HEK293T (cell line): ENCODE data around the gene NFIA.
A peak's percentile ranks its signal among the peaks of the same experiment; 100 is the strongest.

Experiments used
- CTCF ChIA-PET: fragments of 350-600 bp; formaldehyde crosslinking; extraction: SDS; loops from one replicate; lab custom pipeline; 2021; ENCODE audit warnings: antibody characterized with exemption, inconsistent platforms; lab: Yijun Ruan, JAX
- POLR2A ChIA-PET: fragments of 350-600 bp; formaldehyde crosslinking; extraction: SDS; loops from one replicate; lab custom pipeline; 2020; ENCODE audit warnings: antibody characterized with exemption, inconsistent platforms; lab: Yijun Ruan, JAX
- DNase-seq: peaks from one replicate; pipeline ENCODE4 v3.0.0; 2012; ENCODE audit warnings: mixed read lengths; ENCODE audit errors: extremely low spot score
- ARNT ChIP-seq: fragments of 450-650 bp; IDR thresholded peaks from 2 replicates; pipeline ENCODE4 v1.6.1; 2017; ENCODE audit warnings: mild to moderate bottlenecking
- BHLHE40 ChIP-seq: fragments of 450-650 bp; IDR thresholded peaks from 2 replicates; pipeline ENCODE4 v1.6.1; 2016; ENCODE audit warnings: mild to moderate bottlenecking, moderate library complexity, borderline replicate concordance
- CTBP1 ChIP-seq: fragments of 450-650 bp; IDR thresholded peaks from 2 replicates; pipeline ENCODE4 v1.6.1; 2016; ENCODE audit warnings: borderline replicate concordance
- ELF4 ChIP-seq: fragments of 450-650 bp; IDR thresholded peaks from 2 replicates; pipeline ENCODE4 v1.6.1; 2017; ENCODE audit warnings: antibody characterized with exemption
- FOXA1 ChIP-seq: fragments of 450-650 bp; IDR thresholded peaks from 2 replicates; pipeline ENCODE4 v1.6.1; 2016; ENCODE audit warnings: mild to moderate bottlenecking
- FOXK2 ChIP-seq: fragments of 450-650 bp; IDR thresholded peaks from 2 replicates; pipeline ENCODE4 v1.6.1; 2016; ENCODE audit warnings: mild to moderate bottlenecking
- FOXM1 ChIP-seq: fragments of 450-650 bp; IDR thresholded peaks from 2 replicates; pipeline ENCODE4 v1.6.1; 2017; ENCODE audit warnings: mild to moderate bottlenecking, borderline replicate concordance
- HDGF ChIP-seq: fragments of 450-650 bp; IDR thresholded peaks from 2 replicates; pipeline ENCODE4 v1.6.1; 2017; ENCODE audit warnings: antibody characterized with exemption, borderline replicate concordance
- L3MBTL2 ChIP-seq: fragments of 450-650 bp; conservative IDR thresholded peaks from 2 replicates; pipeline ENCODE4 v1.6.1; 2016; ENCODE audit warnings: mild to moderate bottlenecking
- LEF1 ChIP-seq: fragments of 450-650 bp; IDR thresholded peaks from 2 replicates; pipeline ENCODE4 v1.6.1; 2017; ENCODE audit warnings: mild to moderate bottlenecking, borderline replicate concordance
- NFRKB ChIP-seq: fragments of 450-650 bp; IDR thresholded peaks from 2 replicates; pipeline ENCODE4 v1.6.1; 2016; ENCODE audit warnings: mild to moderate bottlenecking, moderate library complexity
- SP1 ChIP-seq: fragments of 450-650 bp; IDR thresholded peaks from 2 replicates; pipeline ENCODE4 v1.6.1; 2017
- SUZ12 ChIP-seq: fragments of 450-650 bp; IDR thresholded peaks from 2 replicates; pipeline ENCODE4 v1.6.1; 2016; ENCODE audit warnings: mild to moderate bottlenecking
- TARDBP ChIP-seq: fragments of 450-650 bp; IDR thresholded peaks from 2 replicates; pipeline ENCODE4 v1.6.1; 2016
- ZNF384 ChIP-seq: fragments of 450-650 bp; IDR thresholded peaks from 2 replicates; pipeline ENCODE4 v1.6.1; 2016
- TF ChIP-seq, protein P1 (sequence below): fragments of 450-650 bp; IDR thresholded peaks from 2 replicates; pipeline ENCODE4 v1.6.1; 2016

The NFIA gene

GRCh38 chr1:61270761-61271411 lies 188.5 kb downstream of the NFIA start:
- ChIA-PET CTCF (interaction anchor here (1.2 to 2.1 kb wide), 3 partner anchors 17 to 221 kb away, joined by 5 to 9 read pairs (median 8); no protein-coding TSS in a partner anchor), POLR2A (interaction anchor here (0.7 kb wide), 1 partner anchor 14 kb away, joined by 3 read pairs; no protein-coding TSS in a partner anchor)
- no peak for TF ChIP-seq CTBP1
- TF ChIP-seq, protein P1, sequence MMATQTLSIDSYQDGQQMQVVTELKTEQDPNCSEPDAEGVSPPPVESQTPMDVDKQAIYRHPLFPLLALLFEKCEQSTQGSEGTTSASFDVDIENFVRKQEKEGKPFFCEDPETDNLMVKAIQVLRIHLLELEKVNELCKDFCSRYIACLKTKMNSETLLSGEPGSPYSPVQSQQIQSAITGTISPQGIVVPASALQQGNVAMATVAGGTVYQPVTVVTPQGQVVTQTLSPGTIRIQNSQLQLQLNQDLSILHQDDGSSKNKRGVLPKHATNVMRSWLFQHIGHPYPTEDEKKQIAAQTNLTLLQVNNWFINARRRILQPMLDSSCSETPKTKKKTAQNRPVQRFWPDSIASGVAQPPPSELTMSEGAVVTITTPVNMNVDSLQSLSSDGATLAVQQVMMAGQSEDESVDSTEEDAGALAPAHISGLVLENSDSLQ: 0 out of 2 replicates have a peak, but pooled peaks have one; percentile 15
- DNase-seq: peak; percentile 34

DNA sequence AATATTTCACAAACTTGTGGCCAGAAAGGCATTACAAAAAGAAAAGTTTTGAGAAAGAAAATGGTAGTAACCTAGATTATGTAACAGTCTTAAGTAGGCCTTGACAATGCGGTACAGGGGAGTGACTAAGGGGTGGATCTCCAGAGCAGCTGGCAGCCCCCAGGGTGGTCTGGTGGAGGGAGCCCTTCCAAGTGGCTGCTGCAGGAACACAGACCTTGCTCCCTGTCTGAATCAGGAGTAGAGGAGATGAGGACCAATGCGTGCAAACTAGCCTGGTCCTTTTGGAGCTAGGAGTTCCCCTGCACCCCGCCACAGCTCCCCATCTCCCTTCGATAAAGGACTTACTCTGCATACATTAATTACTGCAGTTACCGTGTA lies 189.0 kb downstream of the NFIA start:
- DNase-seq: no peak
- no peak for TF ChIP-seq ZNF384
- TF ChIP-seq NFRKB: no peak
- no peak for TF ChIP-seq FOXM1
- TF ChIP-seq ARNT: no peak
- TF ChIP-seq, protein P1: no peak
- TF ChIP-seq SP1: no peak
- TF ChIP-seq HDGF: no peak
- no peak for TF ChIP-seq ELF4
- no peak for TF ChIP-seq LEF1
- no peak for TF ChIP-seq L3MBTL2
- no peak for TF ChIP-seq SUZ12
- TF ChIP-seq CTBP1: no peak
- no peak for TF ChIP-seq BHLHE40
- TF ChIP-seq TARDBP: no peak
- ChIA-PET POLR2A (no interaction called here), CTCF (interaction anchor here (0.6 to 2.1 kb wide), 4 partner anchors 18 to 222 kb away, joined by 3 to 9 read pairs (median 6); no protein-coding TSS in a partner anchor)

- ChIA-PET POLR2A (no interaction called here), CTCF (interaction anchor here (0.9 kb wide), 1 partner anchor 224 kb away, joined by 3 read pairs; no protein-coding TSS in a partner anchor)
- DNase-seq: no peak
- TF ChIP-seq HDGF (no peak), NFRKB (no peak), LEF1 (no peak), SUZ12 (no peak), FOXM1 (no peak), SP1 (no peak), CTBP1 (no peak), L3MBTL2 (no peak), ARNT (no peak), FOXA1 (no peak), FOXK2 (no peak), ZNF384 (no peak), BHLHE40 (no peak), ELF4 (no peak), TARDBP (no peak)
- TF ChIP-seq, protein P1: no peak
Observed at GRCh38 chr1:61273167-61273705, 190.9 kb downstream of the NFIA start.

- no peak for DNase-seq
- no peak for TF ChIP-seq NFRKB
- no peak for TF ChIP-seq ZNF384
- no peak for TF ChIP-seq CTBP1
- no peak for TF ChIP-seq BHLHE40
- TF ChIP-seq FOXA1: no peak
- TF ChIP-seq FOXK2: no peak
- TF ChIP-seq, protein P1: no peak
- no peak for TF ChIP-seq SUZ12
- TF ChIP-seq SP1: no peak
- no peak for TF ChIP-seq ELF4
- TF ChIP-seq L3MBTL2: no peak
- no peak for TF ChIP-seq LEF1
- TF ChIP-seq ARNT: no peak
- no peak for TF ChIP-seq FOXM1
- TF ChIP-seq HDGF: no peak
- TF ChIP-seq TARDBP: no peak
- ChIA-PET POLR2A (no interaction called here), CTCF (interaction anchor here (0.9 kb wide), 1 partner anchor 225 kb away, joined by 3 read pairs; no protein-coding TSS in a partner anchor)
Observed at GRCh38 chr1:61273861-61274260, 191.5 kb downstream of the NFIA start.

DNA sequence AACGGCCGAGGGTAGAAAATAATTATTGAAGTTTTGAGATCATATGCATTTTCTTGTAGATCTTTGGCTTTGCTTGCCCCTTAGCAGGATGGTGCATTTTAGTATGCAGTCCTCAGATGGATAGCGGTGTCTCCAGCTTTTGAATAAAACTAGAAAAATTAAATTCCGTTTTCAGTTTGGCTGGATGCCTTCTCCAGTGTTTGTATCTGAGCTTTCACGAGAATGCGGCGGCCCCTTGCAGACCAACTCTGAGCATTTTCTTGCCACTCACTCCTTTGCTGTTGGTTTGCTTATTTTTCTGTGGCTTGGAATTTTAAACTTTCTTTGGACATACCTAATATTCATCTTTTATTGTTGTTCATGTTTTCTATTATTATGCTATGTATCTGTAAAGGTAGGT lies 192.6 kb downstream of the NFIA start:
- ChIA-PET CTCF (no interaction called here), POLR2A (no interaction called here)
- TF ChIP-seq ZNF384: no peak
- TF ChIP-seq ARNT: no peak
- TF ChIP-seq HDGF: no peak
- TF ChIP-seq FOXM1: no peak
- DNase-seq: no peak
